ENCODE data around the gene ZNF879. TPM values are rescaled to one million over a fixed set of nuclear protein-coding genes. Genes with fewer than 3 reads are reported as not detected.

ZNF879 gene
- total RNA-seq (6.0 TPM), polyA plus RNA-seq (ENCODE audit: insufficient read depth in 1 of 8, insufficient read length in 8 of 8, low replicate concordance in 1 of 8) (1 to 10 TPM; 3.1 to 4.3 (median 3.8) TPM)
- long read RNA-seq, donor 1, partial matches to known transcripts: 0 of 1 reads
- long read RNA-seq, donor 1, other reads (novel, unspliced or antisense): 0 of 1 reads
- long read RNA-seq, donor 2, partial matches to known transcripts: 0 of 1 reads
- long read RNA-seq, donor 2, other reads (novel, unspliced or antisense): 0 of 1 reads
- long read RNA-seq, donor 3, partial matches to known transcripts: 0 of 2 reads
- long read RNA-seq, donor 3, other reads (novel, unspliced or antisense): 0 of 2 reads
- long read RNA-seq, donor 4, partial matches to known transcripts: 0 of 1 reads
- long read RNA-seq, donor 4, other reads (novel, unspliced or antisense): 0 of 1 reads
- long read RNA-seq, donor 5, partial matches to known transcripts: 0 of 4 reads
- long read RNA-seq, donor 5, other reads (novel, unspliced or antisense): 0 of 4 reads
- long read RNA-seq, donor 6: 0 reads
- long read RNA-seq, donor 7, partial matches to known transcripts: 0 of 3 reads
- long read RNA-seq, donor 7, other reads (novel, unspliced or antisense): 0 of 3 reads
- long read RNA-seq, donor 8, partial matches to known transcripts: 0 of 1 reads
- long read RNA-seq, donor 8, other reads (novel, unspliced or antisense): 0 of 1 reads
- long read RNA-seq, donor 9, partial matches to known transcripts: 0 of 1 reads
- long read RNA-seq, donor 9, other reads (novel, unspliced or antisense): 0 of 1 reads
- long read RNA-seq, donor 10, partial matches to known transcripts: 0 of 1 reads
- long read RNA-seq, donor 10, other reads (novel, unspliced or antisense): 0 of 1 reads
- long read RNA-seq, donor 11, partial matches to known transcripts: 0 of 2 reads
- long read RNA-seq, donor 11, other reads (novel, unspliced or antisense): 0 of 2 reads

DNA sequence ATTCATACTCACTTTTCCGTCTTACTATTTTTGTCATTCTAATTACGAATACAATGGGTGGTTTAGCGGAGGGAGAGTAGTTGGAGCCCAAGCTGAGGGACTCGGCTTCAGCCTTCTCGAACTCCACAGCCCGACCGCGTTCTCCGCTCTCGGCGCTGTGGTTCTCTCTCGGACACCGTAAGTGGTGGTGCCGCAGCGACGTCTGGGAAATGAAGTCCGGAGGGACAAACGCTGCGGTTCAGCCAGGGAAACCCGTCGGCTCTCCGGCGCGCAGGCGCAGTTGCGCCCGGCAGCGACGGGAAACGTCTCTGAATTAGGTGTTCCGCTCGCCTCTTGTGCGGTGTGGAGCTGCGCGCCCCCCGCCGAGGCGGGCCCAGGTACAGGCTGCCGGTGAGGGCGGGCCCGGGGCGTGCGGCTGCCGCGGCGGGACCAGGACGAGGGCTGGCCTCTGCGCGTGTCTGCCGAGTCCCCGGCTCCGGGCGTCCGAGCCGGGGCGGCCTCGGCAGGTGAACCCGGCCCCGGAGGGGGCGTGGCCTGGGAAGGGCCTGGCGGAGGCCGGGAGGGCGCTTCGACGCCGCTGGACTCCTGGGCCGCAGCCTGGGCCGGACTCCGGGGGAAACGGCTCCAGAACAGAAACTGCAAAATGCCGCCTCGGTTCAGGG lies at the start of gene ZNF879:
Gene ZNF879, plus strand, starts transcription at position 277 of the 662 bp plus-strand sequence. CDS start 1,201 bp downstream, outside the sequence.
- under 1% methylated on average over 69 of the region's 72 CpGs for WGBS (ENCODE audit: insufficient coverage)
- DNase-seq: peak; percentile 99
- H3K4me1 ChIP-seq (ENCODE audit: control insufficient read depth, insufficient read depth, low read length): peaks cover 10% of the 10 kb centered on the region
- H3K4me3 ChIP-seq (ENCODE audit: low read length): peak within 1 kb of the TSS; percentile 68
- H3K9me3 ChIP-seq (replicated peaks; ENCODE audit: control insufficient read depth, low read depth, low read length): peaks cover 16% of the 10 kb centered on the region
- no peaks in the 10 kb centered on the region for H3K27me3 ChIP-seq (ENCODE audit: control insufficient read depth, insufficient read depth, low read length)
- peaks cover 29% of the 10 kb centered on the region for H3K36me3 ChIP-seq (ENCODE audit: control insufficient read depth, insufficient read depth, low read length)
- H3K27ac ChIP-seq (ENCODE audit: low read length): peak within 1 kb of the TSS; percentile 67

DNA sequence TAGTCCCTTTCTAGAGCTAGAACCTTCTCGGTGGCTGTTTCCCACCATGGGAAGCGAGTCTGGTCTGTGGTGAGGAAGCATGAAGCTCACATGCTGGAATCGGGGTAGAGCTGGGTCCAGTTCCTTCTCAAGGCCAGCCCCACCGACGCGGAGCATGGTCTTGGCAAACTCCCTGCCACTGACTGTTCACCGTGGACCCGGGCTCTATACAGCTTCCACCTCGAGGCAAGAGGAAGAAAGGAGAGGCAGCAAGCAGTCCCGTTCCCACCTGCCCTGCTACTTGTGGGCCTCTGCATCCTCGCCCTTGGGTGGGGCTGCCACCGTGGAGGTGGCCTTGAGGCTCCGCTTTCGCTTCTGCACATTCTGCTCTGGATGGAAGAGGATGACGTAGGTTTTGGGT lies 42.2 kb upstream of the ZNF879 start:
- Histone ChIP-seq H3K36me3 (ENCODE audit: control insufficient read depth, insufficient read depth, low read length) (no peaks in the 10 kb centered on the region), H3K4me3 (ENCODE audit: low read length) (no peak overlapping the region), H3K9me3 (replicated peaks; ENCODE audit: control insufficient read depth, low read depth, low read length) (peaks cover 85% of the 10 kb centered on the region), H3K4me1 (ENCODE audit: control insufficient read depth, insufficient read depth, low read length) (no peaks in the 10 kb centered on the region), H3K27ac (ENCODE audit: low read length) (no peak overlapping the region), H3K27me3 (ENCODE audit: control insufficient read depth, insufficient read depth, low read length) (no peaks in the 10 kb centered on the region)
- no peak for DNase-seq
- 92% methylated on average over 10 of the region's 15 CpGs for WGBS (ENCODE audit: insufficient coverage)

DNA sequence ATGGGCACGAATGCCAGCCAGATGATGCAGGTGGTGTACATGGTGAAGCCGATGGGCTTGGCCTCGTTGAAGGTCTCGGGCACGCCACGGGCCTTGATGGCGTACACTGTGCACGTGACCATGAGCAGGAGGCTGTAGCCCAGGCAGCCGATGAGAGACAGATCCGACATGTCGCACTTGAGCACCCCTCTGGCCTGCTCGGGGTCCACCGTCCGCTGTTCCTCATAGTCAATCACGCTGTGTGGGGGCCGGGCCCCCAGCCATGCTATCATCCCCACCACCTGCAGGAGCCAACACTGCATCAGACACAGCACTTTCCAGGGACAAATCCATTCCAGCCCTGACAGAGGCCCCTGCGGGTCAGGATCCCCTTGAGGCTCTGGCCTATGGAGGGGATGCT lies 40.7 kb upstream of the ZNF879 start:
- H3K4me1 ChIP-seq (ENCODE audit: control insufficient read depth, insufficient read depth, low read length): no peaks in the 10 kb centered on the region
- WGBS (ENCODE audit: insufficient coverage): 97% methylated on average over 17 of the region's 17 CpGs
- peaks cover 82% of the 10 kb centered on the region for H3K9me3 ChIP-seq (replicated peaks; ENCODE audit: control insufficient read depth, low read depth, low read length)
- H3K4me3 ChIP-seq (ENCODE audit: low read length): no peak overlapping the region
- DNase-seq: no peak
- no peak overlapping the region for H3K27ac ChIP-seq (ENCODE audit: low read length)
- H3K27me3 ChIP-seq (ENCODE audit: control insufficient read depth, insufficient read depth, low read length): no peaks in the 10 kb centered on the region
- H3K36me3 ChIP-seq (ENCODE audit: control insufficient read depth, insufficient read depth, low read length): no peaks in the 10 kb centered on the region

DNA sequence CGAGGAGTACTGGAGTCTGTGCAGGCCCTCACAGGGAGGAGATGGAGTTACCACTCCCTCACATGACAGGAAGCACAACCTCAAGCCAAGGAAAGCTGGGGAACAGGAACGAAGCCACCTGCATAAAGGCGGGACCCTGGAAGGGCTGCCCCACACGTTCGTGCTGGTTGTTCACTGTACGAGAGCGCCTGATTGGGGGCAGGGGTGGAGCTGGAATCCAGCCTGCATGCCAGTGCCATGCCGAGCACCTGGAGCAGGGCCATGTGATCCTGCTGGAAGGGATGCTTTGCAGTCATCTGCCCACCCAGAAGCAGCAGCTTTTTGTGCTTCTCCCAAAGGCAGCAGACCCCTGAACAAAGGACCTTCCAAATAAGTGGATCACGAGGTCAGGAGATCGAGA lies 39.9 kb upstream of the ZNF879 start:
- H3K27ac ChIP-seq (ENCODE audit: low read length): no peak overlapping the region
- no peak for DNase-seq
- no peaks in the 10 kb centered on the region for H3K27me3 ChIP-seq (ENCODE audit: control insufficient read depth, insufficient read depth, low read length)
- no peak overlapping the region for H3K4me3 ChIP-seq (ENCODE audit: low read length)
- 98% methylated on average over 9 of the region's 10 CpGs for WGBS (ENCODE audit: insufficient coverage)
- peaks cover 82% of the 10 kb centered on the region for H3K9me3 ChIP-seq (replicated peaks; ENCODE audit: control insufficient read depth, low read depth, low read length)
- H3K36me3 ChIP-seq (ENCODE audit: control insufficient read depth, insufficient read depth, low read length): no peaks in the 10 kb centered on the region
- no peaks in the 10 kb centered on the region for H3K4me1 ChIP-seq (ENCODE audit: control insufficient read depth, insufficient read depth, low read length)

DNA sequence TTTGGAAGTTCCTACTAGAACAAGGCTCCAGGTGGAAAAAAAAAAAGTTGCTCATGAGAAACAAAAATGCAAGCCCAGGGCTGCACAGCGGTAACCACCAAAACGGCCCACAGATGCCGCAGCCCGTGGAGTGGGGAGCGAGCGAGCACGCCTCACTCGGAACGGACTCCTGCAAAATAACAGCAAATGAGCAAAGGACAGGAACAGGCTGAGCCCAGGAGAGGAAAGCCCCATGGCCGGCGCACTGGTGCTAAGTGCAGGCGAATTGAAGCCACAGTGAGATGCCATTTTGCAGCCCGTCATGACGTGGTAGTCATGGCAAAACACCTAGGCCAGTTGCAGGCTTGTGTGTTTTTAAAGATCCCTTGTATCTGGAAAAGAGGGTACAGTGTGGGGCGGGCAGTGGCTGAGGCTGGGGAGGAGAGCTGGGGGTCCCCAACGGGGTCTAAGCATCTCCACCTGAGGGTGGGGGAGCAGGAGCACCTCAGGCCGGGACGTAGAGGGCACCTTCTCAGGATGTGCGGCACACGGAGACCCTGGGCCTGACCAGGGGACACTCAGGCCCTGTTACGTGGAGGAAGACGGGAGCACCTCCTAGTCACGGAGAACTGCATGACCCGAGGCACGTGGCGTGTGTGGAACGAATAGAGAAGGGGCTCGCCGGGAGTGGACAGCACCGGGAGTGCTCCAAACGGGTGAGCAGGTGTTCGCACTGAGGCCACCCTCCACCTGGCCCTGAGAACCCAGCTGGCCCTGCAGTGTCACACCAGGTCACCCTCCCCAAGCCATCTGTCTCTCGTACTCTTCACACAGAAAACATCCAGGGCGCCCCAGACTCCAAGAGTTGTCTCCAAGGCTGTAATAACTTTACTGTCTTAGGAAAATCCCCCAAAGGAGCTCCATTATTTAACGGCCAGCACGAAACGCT lies 39.2 kb upstream of the ZNF879 start:
- 96% methylated on average over 37 of the region's 37 CpGs for WGBS (ENCODE audit: insufficient coverage)

DNA sequence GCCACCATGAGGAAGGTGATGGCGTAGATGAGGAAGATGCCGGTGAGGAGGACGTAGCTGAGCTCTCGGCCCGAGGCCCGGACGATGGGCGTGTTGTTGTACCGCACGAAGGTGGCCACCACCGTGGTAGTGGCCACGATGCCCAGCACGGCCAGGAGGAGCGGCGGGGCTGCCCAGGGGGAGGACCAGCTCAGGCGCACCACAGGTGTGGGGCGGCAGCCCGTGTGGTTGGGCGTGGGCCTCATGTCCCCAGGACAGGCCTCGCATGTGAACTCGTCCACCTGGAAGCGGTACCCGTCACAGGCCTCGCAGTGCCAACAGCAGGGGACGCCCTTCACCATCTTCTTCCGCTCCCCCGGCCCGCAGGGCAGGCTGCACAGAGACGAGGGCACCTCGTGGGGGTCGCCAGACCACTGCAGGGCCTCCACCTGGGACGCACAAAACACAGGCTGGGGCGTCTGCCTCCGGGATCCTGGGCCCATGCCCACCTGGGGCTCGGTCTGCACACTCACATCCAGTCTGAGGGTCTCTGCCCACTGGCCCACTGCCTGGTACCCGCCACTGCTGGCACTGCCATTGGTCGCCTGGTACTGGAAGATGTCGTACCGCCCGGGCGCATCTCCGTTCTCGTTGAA lies 37.2 kb upstream of the ZNF879 start:
- WGBS (ENCODE audit: insufficient coverage): 99% methylated on average over 43 of the region's 43 CpGs
- Histone ChIP-seq H3K27ac (ENCODE audit: low read length) (no peak overlapping the region), H3K9me3 (replicated peaks; ENCODE audit: control insufficient read depth, low read depth, low read length) (peaks cover 75% of the 10 kb centered on the region), H3K36me3 (ENCODE audit: control insufficient read depth, insufficient read depth, low read length) (no peaks in the 10 kb centered on the region), H3K4me3 (ENCODE audit: low read length) (no peak overlapping the region), H3K27me3 (ENCODE audit: control insufficient read depth, insufficient read depth, low read length) (no peaks in the 10 kb centered on the region), H3K4me1 (ENCODE audit: control insufficient read depth, insufficient read depth, low read length) (no peaks in the 10 kb centered on the region)
- no peak for DNase-seq

More for the DNA sequence above, 39.2 kb upstream of the ZNF879 start:
- Histone ChIP-seq H3K9me3 (replicated peaks; ENCODE audit: control insufficient read depth, low read depth, low read length) (peaks cover 81% of the 10 kb centered on the region), H3K4me1 (ENCODE audit: control insufficient read depth, insufficient read depth, low read length) (no peaks in the 10 kb centered on the region), H3K27me3 (ENCODE audit: control insufficient read depth, insufficient read depth, low read length) (no peaks in the 10 kb centered on the region), H3K4me3 (ENCODE audit: low read length) (no peak overlapping the region), H3K27ac (ENCODE audit: low read length) (no peak overlapping the region), H3K36me3 (ENCODE audit: control insufficient read depth, insufficient read depth, low read length) (no peaks in the 10 kb centered on the region)
- no peak for DNase-seq

DNA sequence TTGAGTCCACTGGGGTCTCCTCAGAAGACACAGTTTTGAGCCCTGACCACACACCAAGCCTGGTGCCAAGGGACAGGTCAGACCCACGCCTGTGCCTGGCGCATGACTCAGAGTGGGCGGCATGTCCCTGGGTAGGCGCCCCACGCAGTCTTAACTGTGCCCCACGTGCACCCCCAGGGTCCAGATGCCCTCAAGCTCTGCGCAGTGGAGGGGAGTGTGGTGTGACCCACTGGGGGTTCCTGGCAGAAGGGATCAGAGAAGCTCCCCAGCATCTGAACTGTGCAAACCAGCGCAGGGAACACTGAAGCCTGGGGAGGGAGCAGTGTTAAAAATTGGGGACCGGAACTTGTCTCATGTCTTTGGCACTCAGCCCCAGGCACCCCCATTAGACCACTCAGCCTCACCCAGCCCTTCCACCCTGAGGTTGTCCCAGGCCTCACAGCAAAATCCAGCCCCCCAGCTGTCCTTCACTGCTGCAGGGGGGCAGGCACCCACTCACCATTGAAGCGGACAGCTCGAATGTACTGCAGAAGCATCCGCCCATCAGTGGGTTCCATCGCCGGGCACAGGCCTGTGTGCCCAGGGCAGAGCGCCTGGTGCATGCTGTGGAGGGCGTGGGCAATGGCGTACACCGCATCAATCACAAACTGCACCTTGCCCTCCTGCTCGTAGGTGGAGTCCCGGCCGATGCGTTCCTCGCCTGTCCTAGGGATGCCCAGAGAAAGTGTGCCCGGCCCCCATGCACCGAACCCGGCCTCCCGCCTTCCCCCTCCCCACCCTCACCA lies 35.0 kb upstream of the ZNF879 start:
- peaks cover 56% of the 10 kb centered on the region for H3K9me3 ChIP-seq (replicated peaks; ENCODE audit: control insufficient read depth, low read depth, low read length)
- no peaks in the 10 kb centered on the region for H3K4me1 ChIP-seq (ENCODE audit: control insufficient read depth, insufficient read depth, low read length)
- no peak overlapping the region for H3K4me3 ChIP-seq (ENCODE audit: low read length)
- no peak overlapping the region for H3K27ac ChIP-seq (ENCODE audit: low read length)
- H3K27me3 ChIP-seq (ENCODE audit: control insufficient read depth, insufficient read depth, low read length): peaks cover 13% of the 10 kb centered on the region
- 91% methylated on average over 22 of the region's 27 CpGs for WGBS (ENCODE audit: insufficient coverage)
- no peaks in the 10 kb centered on the region for H3K36me3 ChIP-seq (ENCODE audit: control insufficient read depth, insufficient read depth, low read length)
- no peak for DNase-seq

DNA sequence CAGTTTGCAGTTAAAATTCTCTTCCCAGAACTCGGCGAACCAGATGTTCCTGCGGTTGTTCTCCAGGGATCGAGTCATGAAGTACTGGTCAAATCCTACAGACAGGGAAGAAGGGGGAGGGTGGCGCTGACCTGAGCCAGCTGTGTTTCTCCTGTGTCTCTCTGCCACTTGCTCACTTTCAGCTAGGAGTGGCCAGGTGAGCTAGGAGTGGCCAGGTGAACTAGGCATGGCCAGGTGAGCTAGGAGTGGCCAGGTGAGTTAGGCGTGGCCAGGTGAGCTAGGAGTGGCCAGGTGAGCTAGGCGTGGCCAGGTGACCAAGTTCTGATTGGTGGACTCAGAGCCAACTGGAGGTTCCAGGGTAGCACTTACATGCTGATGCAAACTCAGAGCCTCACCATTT lies 34.3 kb upstream of the ZNF879 start:
- DNase-seq: no peak
- WGBS (ENCODE audit: insufficient coverage): 91% methylated on average over 4 of the region's 7 CpGs
- H3K27me3 ChIP-seq (ENCODE audit: control insufficient read depth, insufficient read depth, low read length): peaks cover 20% of the 10 kb centered on the region
- H3K9me3 ChIP-seq (replicated peaks; ENCODE audit: control insufficient read depth, low read depth, low read length): peaks cover 50% of the 10 kb centered on the region
- no peak overlapping the region for H3K4me3 ChIP-seq (ENCODE audit: low read length)
- no peaks in the 10 kb centered on the region for H3K4me1 ChIP-seq (ENCODE audit: control insufficient read depth, insufficient read depth, low read length)
- H3K27ac ChIP-seq (ENCODE audit: low read length): no peak overlapping the region
- no peaks in the 10 kb centered on the region for H3K36me3 ChIP-seq (ENCODE audit: control insufficient read depth, insufficient read depth, low read length)

Data from muscle of leg (tissue), 16 donors.